PC-9 (cell line): ENCODE data around the gene ZFP36L1. TPM values are rescaled to one million over a fixed set of nuclear protein-coding genes. Genes with fewer than 3 reads are reported as not detected.

Experiments
- BruUV-seq: library from RNA; stranded (reverse); fragments of 400-500 nt; replicated peaks from 2 replicates; lab custom pipeline; 2021; lab: Mats Ljungman, UMichigan
- CTCF ChIA-PET: fragments of 300-600 bp; sonication (Branson Sonifier 250); formaldehyde crosslinking; loops from one replicate; lab custom pipeline; 2022; ENCODE audit warnings: antibody characterized with exemption; lab: Charles Lee
- POLR2A ChIA-PET: fragments of 300-600 bp; sonication (Branson Sonifier 250); formaldehyde crosslinking; loops from one replicate; lab custom pipeline; 2022; ENCODE audit warnings: antibody characterized with exemption; ENCODE audit not compliant: unreplicated experiment; lab: Charles Lee
- DNase-seq, 2 experiments: peaks; one replicate each; pipeline versions ENCODE4 v3.0.0 to v3.0.0-alpha.2; 2015 to 2022; ENCODE audit warnings: mixed read lengths in 1 of 2
- H2AFZ ChIP-seq: fragments of 200-600 bp; sonication (generic); 2 replicates; pipeline ENCODE4 v1.8.1; 2017; ENCODE audit warnings: antibody characterized with exemption
- H3F3A ChIP-seq: fragments of 200-600 bp; sonication (generic); 2 replicates; pipeline ENCODE4 v1.8.1; 2017; ENCODE audit warnings: antibody characterized with exemption, mild to moderate bottlenecking, low read depth; ENCODE audit not compliant: insufficient read depth
- H3K27ac ChIP-seq: fragments of 200-600 bp; sonication (generic); 2 replicates; pipeline ENCODE4 v1.6.1; 2016; ENCODE audit warnings: mixed run types
- H3K27me3 ChIP-seq: fragments of 200-600 bp; sonication (generic); 2 replicates; pipeline ENCODE4 v1.6.1; 2016; ENCODE audit warnings: low read depth, mixed run types; ENCODE audit not compliant: insufficient read depth
- H3K36me3 ChIP-seq: fragments of 200-600 bp; sonication (generic); 2 replicates; pipeline ENCODE4 v1.6.1; 2016; ENCODE audit warnings: low read depth, mixed run types
- H3K4me1 ChIP-seq: fragments of 200-600 bp; sonication (generic); replicated peaks from 2 replicates; pipeline ENCODE4 v1.6.1; 2016; ENCODE audit warnings: mixed run types; ENCODE audit not compliant: insufficient read depth
- H3K4me2 ChIP-seq: fragments of 200-600 bp; sonication (generic); 2 replicates; pipeline ENCODE4 v1.6.1; 2017; ENCODE audit warnings: mixed run types
- H3K4me3 ChIP-seq: fragments of 200-600 bp; sonication (generic); 2 replicates; pipeline ENCODE4 v1.6.1; 2016; ENCODE audit warnings: mixed run types
- H3K79me2 ChIP-seq: fragments of 200-600 bp; sonication (generic); 2 replicates; pipeline ENCODE4 v1.6.1; 2017; ENCODE audit warnings: low read depth, mixed run types
- H3K9me2 ChIP-seq: fragments of 200-600 bp; sonication (generic); 2 replicates; pipeline ENCODE4 v1.8.1; 2017; ENCODE audit warnings: mild to moderate bottlenecking; ENCODE audit not compliant: insufficient read depth
- H3K9me3 ChIP-seq: fragments of 200-600 bp; sonication (generic); 2 replicates; pipeline ENCODE4 v1.8.1; 2016; ENCODE audit warnings: low read depth; ENCODE audit not compliant: insufficient read depth
- H4K20me1 ChIP-seq: fragments of 200-600 bp; sonication (generic); 2 replicates; pipeline ENCODE4 v1.8.1; 2017; ENCODE audit not compliant: insufficient read depth
- EZH2 ChIP-seq: fragments of 200-600 bp; sonication (generic); IDR thresholded peaks from 2 replicates; pipeline ENCODE4 v1.8.0; 2017; ENCODE audit warnings: antibody characterized with exemption, low read depth
- intact Hi-C: fragments of 100-400 bp; cut with micrococcal nuclease; formaldehyde crosslinking; loops from one replicate; pipeline ENCODE4 v1.10.0; 2022; ENCODE audit not compliant: unreplicated experiment
- total RNA-seq: library from RNA; stranded (reverse); gene quantifications from 2 replicates; pipeline ENCODE4 v1.2.3, GENCODE V29; 2021
- TF ChIP-seq, protein P1 (sequence below): fragments of 200-600 bp; sonication (generic); conservative IDR thresholded peaks from 2 replicates; pipeline ENCODE4 v1.6.1; 2017; ENCODE audit warnings: mixed run types, antibody characterized with exemption, mild to moderate bottlenecking, moderate library complexity

ZFP36L1 gene
- total RNA-seq, 1 experiment from 2014 or later, result 179 TPM

DNA sequence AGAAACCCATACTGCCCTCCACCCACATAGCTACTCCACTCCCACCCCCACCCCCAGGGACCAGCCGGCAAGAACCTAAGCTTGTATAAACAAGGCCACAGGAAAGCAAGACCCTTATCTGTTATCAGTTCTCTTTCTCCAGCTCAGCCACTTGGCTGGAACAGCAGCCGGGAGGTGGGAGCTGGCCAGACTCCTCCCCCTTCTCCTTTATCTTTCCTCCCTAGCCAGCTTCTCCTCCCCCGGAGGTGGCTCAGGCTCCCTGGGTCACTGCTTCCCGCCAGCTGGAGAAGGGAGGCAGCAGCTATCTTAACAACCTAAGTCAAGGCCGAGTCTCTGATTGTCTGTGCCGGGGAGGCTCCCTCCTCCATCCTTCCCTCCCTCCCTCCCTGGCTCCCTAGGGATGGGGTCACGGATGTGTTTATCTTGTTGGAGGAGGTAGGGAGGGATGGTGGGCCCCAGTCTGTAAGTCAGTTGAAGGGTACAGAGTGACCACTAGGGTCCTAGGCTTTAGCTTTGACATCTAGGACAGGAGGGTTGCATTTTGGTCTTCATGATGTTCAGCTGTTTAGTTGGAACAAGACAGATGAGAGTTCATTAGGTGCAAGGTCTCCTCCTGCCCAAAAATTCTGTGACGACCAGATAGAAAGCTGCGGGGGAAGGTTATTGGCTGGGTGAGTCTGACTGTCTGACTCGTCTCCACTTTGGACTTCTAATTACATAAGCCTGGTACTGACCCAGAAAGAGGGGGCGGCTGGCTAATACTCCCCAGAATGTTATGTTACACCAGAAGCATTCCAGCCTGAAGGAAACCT is 29.7 kb downstream of the ZFP36L1 start:
- ChIA-PET CTCF (no interaction called here), POLR2A (interaction anchor here (0.6 kb wide), 1 partner anchor 297 kb away, joined by 3 read pairs; no protein-coding TSS in a partner anchor)
- H2AFZ ChIP-seq, result no peak overlapping the region
- no peak overlapping the region for H3K4me2 ChIP-seq
- no peaks in the 10 kb centered on the region for H3K9me2 ChIP-seq
- no peaks in the 10 kb centered on the region for H3K79me2 ChIP-seq
- H3K27me3 ChIP-seq, result no peaks in the 10 kb centered on the region
- no TSS peak for BruUV-seq
- TF ChIP-seq EZH2, result no peak
- TF ChIP-seq, protein P1, sequence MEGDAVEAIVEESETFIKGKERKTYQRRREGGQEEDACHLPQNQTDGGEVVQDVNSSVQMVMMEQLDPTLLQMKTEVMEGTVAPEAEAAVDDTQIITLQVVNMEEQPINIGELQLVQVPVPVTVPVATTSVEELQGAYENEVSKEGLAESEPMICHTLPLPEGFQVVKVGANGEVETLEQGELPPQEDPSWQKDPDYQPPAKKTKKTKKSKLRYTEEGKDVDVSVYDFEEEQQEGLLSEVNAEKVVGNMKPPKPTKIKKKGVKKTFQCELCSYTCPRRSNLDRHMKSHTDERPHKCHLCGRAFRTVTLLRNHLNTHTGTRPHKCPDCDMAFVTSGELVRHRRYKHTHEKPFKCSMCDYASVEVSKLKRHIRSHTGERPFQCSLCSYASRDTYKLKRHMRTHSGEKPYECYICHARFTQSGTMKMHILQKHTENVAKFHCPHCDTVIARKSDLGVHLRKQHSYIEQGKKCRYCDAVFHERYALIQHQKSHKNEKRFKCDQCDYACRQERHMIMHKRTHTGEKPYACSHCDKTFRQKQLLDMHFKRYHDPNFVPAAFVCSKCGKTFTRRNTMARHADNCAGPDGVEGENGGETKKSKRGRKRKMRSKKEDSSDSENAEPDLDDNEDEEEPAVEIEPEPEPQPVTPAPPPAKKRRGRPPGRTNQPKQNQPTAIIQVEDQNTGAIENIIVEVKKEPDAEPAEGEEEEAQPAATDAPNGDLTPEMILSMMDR, result no peak
- no peak overlapping the region for H3K4me3 ChIP-seq
- no peaks in the 10 kb centered on the region for H3K4me1 ChIP-seq
- no peaks in the 10 kb centered on the region for H3K36me3 ChIP-seq
- no peaks in the 10 kb centered on the region for H3F3A ChIP-seq
- H3K27ac ChIP-seq, result no peak overlapping the region
- no peaks in the 10 kb centered on the region for H4K20me1 ChIP-seq
- DNase-seq, result no peak
- intact Hi-C loops, result no loop called here
- no peaks in the 10 kb centered on the region for H3K9me3 ChIP-seq

- H3K36me3 ChIP-seq, result no peaks in the 10 kb centered on the region
- H3K4me2 ChIP-seq, result no peak overlapping the region
- H3K27ac ChIP-seq, result no peak overlapping the region
- H2AFZ ChIP-seq, result no peak overlapping the region
- TF ChIP-seq, protein P1, result no peak
- no peak for TF ChIP-seq EZH2
- H3K9me3 ChIP-seq, result no peaks in the 10 kb centered on the region
- H3F3A ChIP-seq, result no peaks in the 10 kb centered on the region
- POLR2A ChIA-PET, result no interaction called here
- no peaks in the 10 kb centered on the region for H3K79me2 ChIP-seq
- no peaks in the 10 kb centered on the region for H3K27me3 ChIP-seq
- CTCF ChIA-PET, result no interaction called here
- H4K20me1 ChIP-seq, result no peaks in the 10 kb centered on the region
- no peak overlapping the region for H3K4me3 ChIP-seq
- DNase-seq, result no peak
- no peaks in the 10 kb centered on the region for H3K9me2 ChIP-seq
- BruUV-seq, result no TSS peak
- peaks cover 7% of the 10 kb centered on the region for H3K4me1 ChIP-seq
- intact Hi-C loops, result no loop called here
Observed at GRCh38 chr14:68761391-68761790, 31.5 kb downstream of the ZFP36L1 start.

- Histone ChIP-seq H3K27ac (no peak overlapping the region), H3K9me2 (no peaks in the 10 kb centered on the region), H3K27me3 (no peaks in the 10 kb centered on the region), H3K79me2 (no peaks in the 10 kb centered on the region), H3F3A (no peaks in the 10 kb centered on the region), H3K4me1 (peaks cover 7% of the 10 kb centered on the region), H3K4me3 (no peak overlapping the region), H3K36me3 (no peaks in the 10 kb centered on the region), H3K9me3 (no peaks in the 10 kb centered on the region), H3K4me2 (no peak overlapping the region), H2AFZ (no peak overlapping the region), H4K20me1 (no peaks in the 10 kb centered on the region)
- no TSS peak for BruUV-seq
- TF ChIP-seq EZH2, result no peak
- TF ChIP-seq, protein P1, result no peak
- CTCF ChIA-PET, result interaction anchor here (0.5 kb wide), 1 partner anchor 9 kb away, joined by 3 read pairs; no protein-coding TSS in a partner anchor
- DNase-seq, result no peak
- intact Hi-C loops, result no loop called here
- POLR2A ChIA-PET, result no interaction called here
Observed at GRCh38 chr14:68760761-68761160, 32.1 kb downstream of the ZFP36L1 start.
